A673 (cell line): ENCODE results near the gene GAS7. TPM values are rescaled to one million over a fixed set of nuclear protein-coding genes. Genes with fewer than 3 reads are reported as not detected.
A peak's percentile ranks its signal among the peaks of the same experiment; 100 is the strongest.

Experiments
- BruUV-seq: library from RNA; stranded (reverse); fragments of 400-500 nt; replicated peaks from 2 replicates; lab custom pipeline; 2021; lab: Mats Ljungman, UMichigan
- CTCF ChIA-PET: fragments of 300-600 bp; sonication (Branson Sonifier 250); formaldehyde crosslinking; loops from one replicate; lab custom pipeline; 2022; ENCODE audit warnings: antibody characterized with exemption; lab: Charles Lee
- POLR2A ChIA-PET: fragments of 300-600 bp; sonication (Branson Sonifier 250); formaldehyde crosslinking; loops from one replicate; lab custom pipeline; 2022; ENCODE audit warnings: antibody characterized with exemption; ENCODE audit not compliant: low non-redundant PET; lab: Charles Lee
- DNase-seq: peaks from one replicate; pipeline ENCODE4 v3.0.0-alpha.2; 2015; ENCODE audit warnings: low spot score
- H3K27ac ChIP-seq: fragments of 200-600 bp; sonication (generic); 2 replicates; pipeline ENCODE4 v1.5.1; 2016; ENCODE audit warnings: mixed run types, low read depth, mild to moderate bottlenecking, mixed read lengths, antibody characterized with exemption, low read length; ENCODE audit not compliant: poor library complexity, severe bottlenecking
- H3K27me3 ChIP-seq: fragments of 200-600 bp; sonication (generic); replicated peaks from 2 replicates; pipeline ENCODE4 v1.6.1; 2017; ENCODE audit warnings: mixed run types, low read depth, mild to moderate bottlenecking, mixed read lengths, antibody characterized with exemption, low read length; ENCODE audit not compliant: insufficient read depth, poor library complexity
- H3K36me3 ChIP-seq: fragments of 200-600 bp; sonication (generic); 2 replicates; pipeline ENCODE4 v1.6.1; 2016; ENCODE audit warnings: mixed run types, mild to moderate bottlenecking, mixed read lengths, antibody characterized with exemption, low read length; ENCODE audit not compliant: insufficient read depth, poor library complexity, severe bottlenecking
- H3K4me1 ChIP-seq: fragments of 200-600 bp; sonication (generic); 2 replicates; pipeline ENCODE4 v1.6.1; 2017; ENCODE audit warnings: mixed run types, mild to moderate bottlenecking, mixed read lengths, antibody characterized with exemption, low read length; ENCODE audit not compliant: insufficient read depth, poor library complexity, severe bottlenecking
- H3K4me3 ChIP-seq: fragments of 200-600 bp; sonication (generic); 2 replicates; pipeline ENCODE4 v1.5.1; 2016; ENCODE audit warnings: low read depth, mixed run types, mild to moderate bottlenecking, mixed read lengths, low read length; ENCODE audit not compliant: poor library complexity, severe bottlenecking
- H3K9me3 ChIP-seq: fragments of 200-600 bp; sonication (generic); 2 replicates; pipeline ENCODE4 v1.6.1; 2016; ENCODE audit warnings: mixed run types, low read depth, mild to moderate bottlenecking, mixed read lengths, antibody characterized with exemption, low read length; ENCODE audit not compliant: poor library complexity, severe bottlenecking
- CTCF ChIP-seq: fragments of 300-800, 200-600 bp; sonication (generic); conservative IDR thresholded peaks from 2 replicates; pipeline ENCODE4 v1.5.1; 2017; ENCODE audit warnings: low read depth, mild to moderate bottlenecking, antibody characterized with exemption, low read length, moderate library complexity, mixed read lengths
- EZH2 ChIP-seq: fragments of 200-600 bp; sonication (generic); IDR thresholded peaks from 2 replicates; pipeline ENCODE4 v1.6.1; 2017; ENCODE audit warnings: borderline replicate concordance, low read depth, mild to moderate bottlenecking, mixed read lengths, antibody characterized with exemption, low read length; ENCODE audit not compliant: poor library complexity, severe bottlenecking
- intact Hi-C: fragments of 100-400 bp; cut with micrococcal nuclease; formaldehyde crosslinking; loops from one replicate; pipeline ENCODE4 v1.10.0; 2022; ENCODE audit not compliant: unreplicated experiment
- total RNA-seq: library from RNA; stranded (reverse); gene quantifications from 2 replicates; pipeline ENCODE4 v1.2.3, GENCODE V29; 2021

The GAS7 gene
- total RNA-seq, 1 experiment from 2014 or later = 2.3 TPM

DNA sequence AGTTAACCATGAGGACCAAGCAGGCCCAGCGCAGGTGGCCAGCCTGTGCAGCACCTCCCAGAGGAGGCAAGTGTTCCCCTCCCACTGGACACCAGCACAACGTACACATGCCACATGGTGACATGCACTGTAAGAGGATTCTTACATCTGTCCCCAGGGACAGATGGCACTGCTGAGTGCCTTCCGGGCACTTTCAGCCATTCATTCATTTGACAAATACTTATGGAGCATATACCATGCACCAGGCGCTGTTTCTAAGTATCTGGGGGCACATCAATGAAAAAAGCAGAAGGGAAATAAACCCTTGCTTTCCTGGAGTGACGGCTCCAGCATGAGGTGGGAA is 79.6 kb downstream of the GAS7 start:
- peak; percentile 86 for DNase-seq
- no TSS peak for BruUV-seq
- CTCF ChIA-PET = no interaction called here
- H3K4me1 ChIP-seq = peaks cover 55% of the 10 kb centered on the region
- H3K9me3 ChIP-seq = no peaks in the 10 kb centered on the region
- H3K36me3 ChIP-seq = no peaks in the 10 kb centered on the region
- intact Hi-C loops = no loop called here
- TF ChIP-seq EZH2 = no peak
- TF ChIP-seq CTCF = no peak
- POLR2A ChIA-PET = no interaction called here
- peak overlapping the region; percentile 60 for H3K27ac ChIP-seq
- H3K27me3 ChIP-seq = no peaks in the 10 kb centered on the region
- H3K4me3 ChIP-seq = no peak overlapping the region

DNA sequence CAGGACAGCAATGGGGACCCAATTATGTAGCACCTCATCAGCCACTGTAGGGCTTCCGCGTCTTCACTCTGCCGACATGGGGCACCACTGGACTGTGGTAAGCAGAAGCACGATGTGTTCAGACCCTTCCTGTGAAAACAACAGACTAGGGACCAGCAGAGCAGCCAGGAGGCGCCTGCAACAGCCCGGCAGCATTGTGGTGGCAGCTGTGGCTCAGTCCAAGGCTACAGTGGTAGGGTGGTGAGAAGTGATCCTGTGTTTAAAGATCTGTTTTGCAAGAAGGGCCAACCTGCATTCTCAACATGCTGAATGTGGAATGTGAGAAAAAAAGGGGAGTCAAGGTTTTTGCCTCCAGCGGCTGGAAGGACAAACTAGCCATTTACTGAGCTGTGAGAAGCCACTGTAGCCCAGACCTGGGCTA is 80.8 kb downstream of the GAS7 start:
- no peak for TF ChIP-seq CTCF
- TF ChIP-seq EZH2 = no peak
- Histone ChIP-seq H3K4me3 (no peak overlapping the region), H3K36me3 (no peaks in the 10 kb centered on the region), H3K27me3 (no peaks in the 10 kb centered on the region), H3K27ac (peak overlapping the region; percentile 0), H3K9me3 (no peaks in the 10 kb centered on the region), H3K4me1 (peaks cover 55% of the 10 kb centered on the region)
- DNase-seq = no peak
- CTCF ChIA-PET = no interaction called here
- POLR2A ChIA-PET = no interaction called here
- intact Hi-C loops = no loop called here
- no TSS peak for BruUV-seq

DNA sequence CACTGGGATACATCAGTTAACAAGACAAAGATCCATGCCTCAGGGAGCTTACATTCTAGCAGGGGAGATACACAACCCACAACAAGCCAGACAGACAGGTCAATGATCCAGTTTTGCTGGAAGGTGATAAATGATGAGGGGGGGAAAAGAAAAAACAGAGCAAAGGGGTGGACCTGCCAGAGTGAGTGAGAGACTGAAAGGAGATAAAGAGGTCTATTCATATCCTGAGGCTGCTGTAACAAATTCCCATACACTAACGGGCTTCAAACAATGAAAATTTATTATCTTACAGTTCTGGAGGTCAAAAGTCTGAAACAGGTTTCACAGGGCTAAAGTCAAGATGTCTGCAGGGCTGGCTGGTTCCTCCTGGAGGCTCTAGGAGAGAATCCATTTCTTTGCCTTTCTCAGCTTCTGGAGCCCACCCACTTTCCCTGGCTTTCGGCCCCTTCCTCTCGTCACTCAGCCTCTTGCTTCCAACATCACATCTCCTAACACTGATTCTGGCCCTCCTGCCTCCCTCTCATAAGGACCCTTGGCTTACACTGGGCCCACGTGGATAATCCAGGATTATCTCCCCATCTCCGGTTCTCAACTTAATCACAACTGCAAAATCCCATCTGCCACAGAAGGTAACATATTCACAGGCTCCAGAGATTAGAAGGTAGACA is 81.5 kb downstream of the GAS7 start:
- ChIA-PET POLR2A (no interaction called here), CTCF (no interaction called here)
- DNase-seq = no peak
- intact Hi-C loops = no loop called here
- H3K4me3 ChIP-seq = no peak overlapping the region
- H3K27ac ChIP-seq = no peak overlapping the region
- BruUV-seq = no TSS peak
- TF ChIP-seq EZH2 (no peak), CTCF (no peak)
- H3K4me1 ChIP-seq = peaks cover 55% of the 10 kb centered on the region
- no peaks in the 10 kb centered on the region for H3K9me3 ChIP-seq
- no peaks in the 10 kb centered on the region for H3K36me3 ChIP-seq
- no peaks in the 10 kb centered on the region for H3K27me3 ChIP-seq
